ENCODE results near the gene RGS6.

RGS6 gene

GRCh38 chr14:72418806-72419205, 486.6 kb downstream of the RGS6 start:
- DNase-seq = no peak

- no peak for DNase-seq
These were observed 487.1 kb downstream of the RGS6 start for GRCh38 chr14:72419226-72419775.

- DNase-seq = peak; percentile 38
These were observed 488.7 kb downstream of the RGS6 start for GRCh38 chr14:72420749-72421474.

- DNase-seq = no peak
These were observed 491.7 kb downstream of the RGS6 start for GRCh38 chr14:72423957-72424356.

GRCh38 chr14:72430457-72430856, 498.2 kb downstream of the RGS6 start:
- no peak for DNase-seq

GRCh38 chr14:72432748-72433147, 500.5 kb downstream of the RGS6 start:
- DNase-seq = no peak

GRCh38 chr14:72433511-72433910, 501.3 kb downstream of the RGS6 start:
- DNase-seq = no peak

- no peak for DNase-seq
These were observed 502.6 kb downstream of the RGS6 start for GRCh38 chr14:72434856-72435255.

GRCh38 chr14:72439707-72440106, 507.5 kb downstream of the RGS6 start:
- no peak for DNase-seq

- DNase-seq = no peak
These were observed 511.0 kb downstream of the RGS6 start for GRCh38 chr14:72443256-72443655.

- DNase-seq = no peak
These were observed 511.8 kb downstream of the RGS6 start for GRCh38 chr14:72443991-72444441.

GRCh38 chr14:72444701-72445100, 512.5 kb downstream of the RGS6 start:
- no peak for DNase-seq

GRCh38 chr14:72448212-72448611, 516.0 kb downstream of the RGS6 start:
- DNase-seq = no peak

GRCh38 chr14:72450473-72451044, 518.3 kb downstream of the RGS6 start:
- DNase-seq = no peak

- peak; percentile 34 for DNase-seq
These were observed 519.1 kb downstream of the RGS6 start for GRCh38 chr14:72451054-72451972.

GRCh38 chr14:72452774-72453173, 520.5 kb downstream of the RGS6 start:
- no peak for DNase-seq

- DNase-seq = no peak
These were observed 522.3 kb downstream of the RGS6 start for GRCh38 chr14:72454388-72455160.

GRCh38 chr14:72457641-72458040, 525.4 kb downstream of the RGS6 start:
- no peak for DNase-seq

GRCh38 chr14:72462056-72462455, 529.8 kb downstream of the RGS6 start:
- DNase-seq = no peak

GRCh38 chr14:72463291-72463866, 531.1 kb downstream of the RGS6 start:
- no peak for DNase-seq

GRCh38 chr14:72464226-72464625, 532.0 kb downstream of the RGS6 start:
- DNase-seq = no peak

- DNase-seq = no peak
These were observed 534.1 kb downstream of the RGS6 start for GRCh38 chr14:72466325-72466724.

Measured in CD4-positive, alpha-beta T cell treated with Interleukin-15 for 1 hour (primary cell).